Body of pancreas (tissue), 4 donors: ENCODE measurements around the gene IRGQ.

Source experiments
- CTCF ChIP-seq, 7 experiments: fragments of 450-650 bp in 4 of 7; fragments of 200-600 bp in 3 of 7; sonication (generic) in 3 of 7; IDR thresholded peaks; one replicate each; pipeline ENCODE4 v1.5.1; 2016 to 2019; ENCODE audit warnings: antibody characterized with exemption in 7 of 7
- POLR2A ChIP-seq, 3 donors: fragments of 450-650 bp; IDR thresholded peaks; one replicate each; pipeline ENCODE4 v1.6.1; 2016; ENCODE audit warnings: antibody characterized with exemption in 3 of 3, mild to moderate bottlenecking in 2 of 3

- TF ChIP-seq POLR2A (IDR thresholded peaks at IDR 0.05) = no peak
- no peak for TF ChIP-seq CTCF (IDR thresholded peaks at IDR 0.05)
Observed at GRCh38 chr19:43561139-43561970, 34.6 kb downstream of the IRGQ start.
